K562 (cell line): Measurements from ENCODE around the gene GINS1. TPM values are rescaled to one million over a fixed set of nuclear protein-coding genes. Genes with fewer than 3 reads are reported as not detected.

Source experiments
- ATAC-seq: fragments of 200-7000 bp; cut with Tn5 transposase; 3 replicates; pipeline ENCODE4 v1.9.1; 2020; ENCODE audit warnings: moderate library complexity
- BruUV-seq: library from RNA; stranded (reverse); fragments of 400-500 nt; replicated peaks from 2 replicates; lab custom pipeline; 2021; lab: Mats Ljungman, UMichigan
- CTCF ChIA-PET: fragments of 300-600 bp; formaldehyde crosslinking; extraction: SDS; loops from one replicate; lab custom pipeline; 2021; ENCODE audit warnings: low intra/inter-chr PET ratio; lab: Yijun Ruan, JAX
- POLR2A ChIA-PET: fragments of 300-600, 350-650 bp; sonication (Branson Sonifier 250); formaldehyde crosslinking; extraction: SDS; loops from one replicate; lab custom pipeline; 2021; ENCODE audit warnings: antibody characterized with exemption, inconsistent platforms; lab: Yijun Ruan, JAX
- DNase-seq, 4 experiments: peaks; one replicate each; pipeline versions ENCODE4 v3.0.0 to v3.0.0-alpha.2; 2011 to 2018; ENCODE audit warnings: low spot score in 3 of 4, mixed read lengths in 3 of 4; ENCODE audit errors: extremely low read depth in 1 of 4
- FAIRE-seq: peaks from 2 replicates; lab custom pipeline; 2011; peaks lifted over from hg19 to GRCh38; lab: Jason Lieb, UNC
- H2AFZ ChIP-seq: 2 replicates; pipeline ENCODE4 v1.6.0; 2011; ENCODE audit warnings: low read depth, low read length, control low read depth, inconsistent platforms
- H3K27ac ChIP-seq: fragments of 200-600 bp; 3 replicates; pipeline ENCODE4 v1.8.0; 2011; ENCODE audit warnings: low read depth, mild to moderate bottlenecking, control low read depth, inconsistent platforms, low read length, moderate library complexity, mixed read lengths; ENCODE audit errors: extremely low read depth
- H3K27me3 ChIP-seq, 2 experiments: fragments of 300-600 bp in 1 of 2; 2 replicates in 1 of 2; 3 replicates in 1 of 2; pipeline versions ENCODE4 v1.6.0 to v1.8.0; 2011; ENCODE audit warnings: inconsistent platforms in 2 of 2, low read length in 2 of 2, mild to moderate bottlenecking in 1 of 2, mixed read lengths in 1 of 2, moderate library complexity in 1 of 2; ENCODE audit not compliant: control insufficient read depth in 2 of 2, insufficient read depth in 2 of 2
- H3K36me3 ChIP-seq: fragments of 300-600 bp; 3 replicates; pipeline ENCODE4 v1.8.0; 2011; ENCODE audit warnings: mild to moderate bottlenecking, low read length, inconsistent platforms; ENCODE audit not compliant: control insufficient read depth, insufficient read depth
- H3K4me1 ChIP-seq, 2 experiments: fragments of 200-600 bp in 1 of 2; replicated peaks in 1 of 2; 2 replicates in 1 of 2; 3 replicates in 1 of 2; pipeline versions ENCODE4 v1.5.1 to v1.8.0; 2011; ENCODE audit warnings: inconsistent platforms in 2 of 2, low read length in 2 of 2, mild to moderate bottlenecking in 1 of 2, mixed read lengths in 1 of 2, moderate library complexity in 1 of 2; ENCODE audit not compliant: control insufficient read depth in 2 of 2, insufficient read depth in 2 of 2
- H3K4me2 ChIP-seq: 2 replicates; pipeline ENCODE4 v1.6.1; 2011; ENCODE audit warnings: low read length, control low read depth, inconsistent platforms, mixed read lengths; ENCODE audit not compliant: insufficient read depth
- H3K4me3 ChIP-seq: fragments of 200-600 bp; sonication (generic), shearing (Covaris generic); 2 replicates; pipeline ENCODE4 v1.5.1; 2016; ENCODE audit warnings: control low read depth, inconsistent platforms
- H3K79me2 ChIP-seq: fragments of 200-600 bp; 3 replicates; pipeline ENCODE4 v1.8.0; 2011; ENCODE audit warnings: low read length, inconsistent platforms; ENCODE audit not compliant: control insufficient read depth, insufficient read depth
- H3K9ac ChIP-seq, 2 experiments: 2 replicates each; pipeline versions ENCODE4 v1.6.0 to v1.6.1; 2011; ENCODE audit warnings: low read depth in 2 of 2, low read length in 2 of 2, control low read depth in 1 of 2, inconsistent platforms in 1 of 2, mild to moderate bottlenecking in 1 of 2, mixed read lengths in 1 of 2; ENCODE audit not compliant: insufficient read depth in 1 of 2
- H3K9me1 ChIP-seq: one replicate; pipeline ENCODE4 v1.6.0; 2011; ENCODE audit warnings: inconsistent platforms, mild to moderate bottlenecking, low read length, moderate library complexity; ENCODE audit not compliant: control insufficient read depth, insufficient read depth
- H3K9me3 ChIP-seq: replicated peaks from 2 replicates; pipeline ENCODE4 v1.5.1; 2011; ENCODE audit warnings: low read depth, low read length, inconsistent platforms; ENCODE audit not compliant: control insufficient read depth, insufficient read depth
- H4K20me1 ChIP-seq: replicated peaks from 2 replicates; pipeline ENCODE4 v1.6.1; 2011; ENCODE audit warnings: low read length, inconsistent platforms, mixed read lengths; ENCODE audit not compliant: control insufficient read depth, insufficient read depth
- ETV1 ChIP-seq: fragments of 450-650 bp; conservative IDR thresholded peaks from 2 replicates; pipeline ENCODE4 v1.6.1; 2016; ENCODE audit warnings: missing genetic modification characterization, control low read depth, low read depth, missing compliant biosample characterization
- KLF10 ChIP-seq: fragments of 250-450 bp; sonication (Bioruptor Pico); IDR thresholded peaks from 2 replicates; pipeline ENCODE4 v1.6.1; 2021; ENCODE audit warnings: matching md5 sums
- NR4A1 ChIP-seq, 2 experiments: fragments of 250-450 bp in 1 of 2; fragments of 450-650 bp in 1 of 2; sonication (Bioruptor Pico) in 1 of 2; IDR thresholded peaks; 2 replicates each; pipeline versions ENCODE4 v1.4.0 to v1.6.1; 2016 to 2020; ENCODE audit warnings: mild to moderate bottlenecking in 2 of 2, missing compliant biosample characterization in 1 of 2, missing genetic modification characterization in 1 of 2, moderate library complexity in 1 of 2
- PML ChIP-seq: IDR thresholded peaks from 2 replicates; pipeline ENCODE4 v1.6.1; 2012; ENCODE audit warnings: low read length, inconsistent platforms
- PRMT5 ChIP-seq: sonication (generic); formaldehyde crosslinking; IDR thresholded peaks from 2 replicates; pipeline ENCODE4 v1.5.0; 2020; ENCODE audit warnings: missing genetic modification reagents
- SOX6 ChIP-seq: fragments of 450-650 bp; IDR thresholded peaks from 2 replicates; pipeline ENCODE4 v1.6.1; 2014; ENCODE audit warnings: mild to moderate bottlenecking
- TARDBP ChIP-seq: fragments of 450-650 bp; IDR thresholded peaks from 2 replicates; pipeline ENCODE4 v1.6.1; 2016
- TEAD1 ChIP-seq, 2 experiments: fragments of 450-650 bp in 1 of 2; sonication (generic) in 1 of 2; formaldehyde crosslinking; IDR thresholded peaks; 2 replicates each; pipeline versions ENCODE4 v1.4.0 to v1.8.0; 2020 to 2022; ENCODE audit warnings: mild to moderate bottlenecking in 2 of 2, missing genetic modification reagents in 1 of 2
- TRIM28 ChIP-seq: fragments of 450-650 bp; IDR thresholded peaks from 2 replicates; pipeline ENCODE4 v1.6.1; 2017
- ZNF174 ChIP-seq: fragments of 250-450 bp; sonication (Bioruptor Pico); IDR thresholded peaks from 2 replicates; pipeline ENCODE4 v1.4.0; 2020; ENCODE audit warnings: mild to moderate bottlenecking
- WGBS: fragments of 100-300 bp; shearing (Covaris generic); methylation state at CpG from one replicate; pipeline ENCODE4 v1.1.6; 2016; ENCODE audit warnings: low coverage, mixed read lengths; ENCODE audit not compliant: insufficient coverage; ENCODE audit errors: missing lambda C conversion rate; 5-methylcytosine and 5-hydroxymethylcytosine counted together
- in situ Hi-C: fragments of 300-500 bp; cut with MboI; formaldehyde crosslinking; loops from 4 replicates; pipeline ENCODE4 v1.15.0; 2018; ENCODE audit warnings: inconsistent platforms, mixed read lengths
- intact Hi-C: fragments of 100-400 bp; cut with micrococcal nuclease; formaldehyde crosslinking; loops from 2 replicates; pipeline ENCODE4 v1.14.2; 2022
- polyA plus RNA-seq, 8 experiments: library from polyadenylated mRNA; depleted of rRNA in 4 of 8; stranded (reverse) in 5 of 8; unstranded in 3 of 8; fragments of >200 nt; fragmentation: Nextera tagmentation in 2 of 8; fragmentation: Illumina TruSeq in 1 of 8; extraction: Ambion mirVana in 2 of 8; extraction: Trizol in 1 of 8; gene quantifications; 2 replicates each; pipeline versions ENCODE4 v1.2.1 to v1.2.3, GENCODE V29; 2011 to 2014; ENCODE audit warnings: inconsistent platforms in 1 of 8, missing spikeins in 1 of 8
- total RNA-seq, 7 experiments: library from RNA; depleted of rRNA in 6 of 7; stranded (reverse); fragments of >200 nt in 6 of 7; fragmentation: Illumina TruSeq in 2 of 7; extraction: Trizol in 2 of 7; gene quantifications; 2 replicates each; pipeline versions ENCODE4 v1.2.1 to v1.2.3, GENCODE V29; 2011 to 2021; ENCODE audit warnings: low replicate concordance in 1 of 7
- TF ChIP-seq, protein P1 (sequence below): sonication (generic); formaldehyde crosslinking; IDR thresholded peaks from 2 replicates; pipeline ENCODE4 v1.4.0; 2020; ENCODE audit warnings: mild to moderate bottlenecking, missing genetic modification reagents
- TF ChIP-seq, protein P2 (sequence below): fragments of 250-450 bp; sonication (Bioruptor Pico); IDR thresholded peaks from 2 replicates; pipeline ENCODE4 v1.8.0; 2021; ENCODE audit warnings: mild to moderate bottlenecking, moderate library complexity

GINS1 gene
- total and polyA plus RNA-seq, 9 of the 15 experiments (the other 6 are each of a cell fraction or from before 2014, with no cell fraction given), result 13.1 to 31.8 (median 24.1) TPM

- H2AFZ ChIP-seq, result no peak overlapping the region
- CTCF ChIA-PET, result no interaction called here
- H3K4me2 ChIP-seq, result no peak overlapping the region
- FAIRE-seq, result no peak
- TF ChIP-seq TARDBP (no peak), TRIM28 (no peak), PML (no peak), KLF10 (CRISPR knock-in tag) (no peak), ZNF174 (CRISPR knock-in tag) (no peak), ETV1 (tag) (no peak), TEAD1 (CRISPR knock-in tag; IDR thresholded peaks at IDR 0.05) (no peak), PRMT5 (CRISPR knock-in tag) (no peak), SOX6 (no peak), NR4A1 (CRISPR knock-in tag; IDR thresholded peaks at IDR 0.05) (no peak), NR4A1 (tag; IDR thresholded peaks at IDR 0.05) (no peak)
- TF ChIP-seq, protein P1, sequence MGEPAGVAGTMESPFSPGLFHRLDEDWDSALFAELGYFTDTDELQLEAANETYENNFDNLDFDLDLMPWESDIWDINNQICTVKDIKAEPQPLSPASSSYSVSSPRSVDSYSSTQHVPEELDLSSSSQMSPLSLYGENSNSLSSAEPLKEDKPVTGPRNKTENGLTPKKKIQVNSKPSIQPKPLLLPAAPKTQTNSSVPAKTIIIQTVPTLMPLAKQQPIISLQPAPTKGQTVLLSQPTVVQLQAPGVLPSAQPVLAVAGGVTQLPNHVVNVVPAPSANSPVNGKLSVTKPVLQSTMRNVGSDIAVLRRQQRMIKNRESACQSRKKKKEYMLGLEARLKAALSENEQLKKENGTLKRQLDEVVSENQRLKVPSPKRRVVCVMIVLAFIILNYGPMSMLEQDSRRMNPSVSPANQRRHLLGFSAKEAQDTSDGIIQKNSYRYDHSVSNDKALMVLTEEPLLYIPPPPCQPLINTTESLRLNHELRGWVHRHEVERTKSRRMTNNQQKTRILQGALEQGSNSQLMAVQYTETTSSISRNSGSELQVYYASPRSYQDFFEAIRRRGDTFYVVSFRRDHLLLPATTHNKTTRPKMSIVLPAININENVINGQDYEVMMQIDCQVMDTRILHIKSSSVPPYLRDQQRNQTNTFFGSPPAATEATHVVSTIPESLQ, result no peak
- TF ChIP-seq, protein P2, sequence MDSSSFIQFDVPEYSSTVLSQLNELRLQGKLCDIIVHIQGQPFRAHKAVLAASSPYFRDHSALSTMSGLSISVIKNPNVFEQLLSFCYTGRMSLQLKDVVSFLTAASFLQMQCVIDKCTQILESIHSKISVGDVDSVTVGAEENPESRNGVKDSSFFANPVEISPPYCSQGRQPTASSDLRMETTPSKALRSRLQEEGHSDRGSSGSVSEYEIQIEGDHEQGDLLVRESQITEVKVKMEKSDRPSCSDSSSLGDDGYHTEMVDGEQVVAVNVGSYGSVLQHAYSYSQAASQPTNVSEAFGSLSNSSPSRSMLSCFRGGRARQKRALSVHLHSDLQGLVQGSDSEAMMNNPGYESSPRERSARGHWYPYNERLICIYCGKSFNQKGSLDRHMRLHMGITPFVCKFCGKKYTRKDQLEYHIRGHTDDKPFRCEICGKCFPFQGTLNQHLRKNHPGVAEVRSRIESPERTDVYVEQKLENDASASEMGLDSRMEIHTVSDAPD (CRISPR knock-in tag), result no peak
- H3K27ac ChIP-seq, result no peak overlapping the region
- H3K9me1 ChIP-seq, result no peaks in the 10 kb centered on the region
- no peaks in the 10 kb centered on the region for H3K79me2 ChIP-seq
- no peaks in the 10 kb centered on the region for H4K20me1 ChIP-seq
- ATAC-seq, result no peak
- in situ Hi-C loops (no loop called here), intact Hi-C loops (no loop called here)
- POLR2A ChIA-PET, result interaction anchor here (0.5 kb wide), 1 partner anchor 206 kb away, joined by 3 read pairs; the partner anchor contains the start of gene ZNF337
- no peak overlapping the region for H3K9ac ChIP-seq
- peaks cover 0 to 50% of the 10 kb centered on the region in 2 experiments; a peak in 4 of 5 replicates for H3K27me3 ChIP-seq
- DNase-seq, result no peak
- no peaks in the 10 kb centered on the region for H3K36me3 ChIP-seq
- no peak overlapping the region for H3K4me3 ChIP-seq
- 0 out of 5 replicates have a peak, but pooled peaks cover 0 to 3% of the 10 kb centered on the region in 2 experiments for H3K4me1 ChIP-seq
- BruUV-seq, result no TSS peak
- WGBS, result 3% methylated on average over 13 of the region's 15 CpGs
- H3K9me3 ChIP-seq, result no peaks in the 10 kb centered on the region
Observed at GRCh38 chr20:25490656-25491445, 83.4 kb downstream of the GINS1 start.
